K562 (cell line): ENCODE results near the gene RPL27. TPM values are rescaled to one million over a fixed set of nuclear protein-coding genes. Genes with fewer than 3 reads are reported as not detected.

Experiments used
- ADNP ChIP-seq: fragments of 200-800 bp; sonication (Bioruptor generic); IDR thresholded peaks from 2 replicates; pipeline ENCODE4 v1.6.1; 2016; ENCODE audit warnings: missing genetic modification characterization, missing compliant biosample characterization
- ELF2 ChIP-seq: fragments of 250-450 bp; sonication (Bioruptor Pico); IDR thresholded peaks from 2 replicates; pipeline ENCODE4 v1.5.0; 2021; ENCODE audit warnings: mild to moderate bottlenecking
- FOSL1 ChIP-seq: fragments of 200-800 bp; sonication (Bioruptor generic); conservative IDR thresholded peaks from 2 replicates; pipeline ENCODE4 v1.6.1; 2016; ENCODE audit warnings: missing genetic modification characterization, missing compliant biosample characterization
- IFI16 ChIP-seq: fragments of 250-450 bp; sonication (Bioruptor Pico); IDR thresholded peaks from 2 replicates; pipeline ENCODE4 v2.1.2; 2022; ENCODE audit warnings: mild to moderate bottlenecking, inconsistent platforms
- NCOR1 ChIP-seq: fragments of 450-650 bp; IDR thresholded peaks from 2 replicates; pipeline ENCODE4 v1.6.1; 2016; ENCODE audit warnings: mild to moderate bottlenecking, moderate library complexity
- PHF8 ChIP-seq: fragments of 200-600 bp; sonication (generic); IDR thresholded peaks from 2 replicates; pipeline ENCODE4 v1.6.1; 2012; ENCODE audit warnings: mixed run types, mild to moderate bottlenecking, inconsistent platforms, low read length, moderate library complexity, borderline replicate concordance
- POLR2AphosphoS5 ChIP-seq: IDR thresholded peaks from 2 replicates; pipeline ENCODE4 v1.6.1; 2011; ENCODE audit warnings: mild to moderate bottlenecking, low read depth, low read length, moderate library complexity; ENCODE audit not compliant: control insufficient read depth, insufficient read depth
- RBM17 ChIP-seq: fragments of 200-400 bp; formaldehyde crosslinking; IDR thresholded peaks from 2 replicates; pipeline ENCODE4 v1.6.1; 2017; ENCODE audit warnings: low read depth, mild to moderate bottlenecking, low read length, borderline replicate concordance
- REST ChIP-seq, 2 experiments: fragments of 450-650 bp; formaldehyde crosslinking in 1 of 2; IDR thresholded peaks; 2 replicates each; pipeline versions ENCODE4 v1.4.0 to v1.6.1; 2014 to 2020; ENCODE audit warnings: mild to moderate bottlenecking in 2 of 2, borderline replicate concordance in 1 of 2, low read depth in 1 of 2
- SAP30 ChIP-seq: fragments of 200-600 bp; sonication (generic); IDR thresholded peaks from 2 replicates; pipeline ENCODE4 v1.6.1; 2012; ENCODE audit warnings: borderline replicate concordance, low read depth, mild to moderate bottlenecking, moderate library complexity, low read length, control low read depth, inconsistent platforms; ENCODE audit not compliant: insufficient read depth, poor library complexity, severe bottlenecking
- SETDB1 ChIP-seq: IDR thresholded peaks from one replicate; pipeline ENCODE4 v1.6.1; 2012; ENCODE audit warnings: low read length, control low read depth, inconsistent platforms
- SMARCA5 ChIP-seq: fragments of 450-650 bp; IDR thresholded peaks from 2 replicates; pipeline ENCODE4 v1.6.1; 2016
- TBP ChIP-seq: optimal IDR thresholded peaks from 2 replicates; pipeline ENCODE3; 2011; ENCODE audit warnings: low read depth, low read length, improper control_type of control experiment
- ZNF398 ChIP-seq: fragments of 250-450 bp; sonication (Bioruptor Pico); IDR thresholded peaks from 2 replicates; pipeline ENCODE4 v1.8.0; 2021; ENCODE audit warnings: moderate library complexity, mild to moderate bottlenecking, inconsistent platforms
- polyA plus RNA-seq, 8 experiments: library from polyadenylated mRNA; depleted of rRNA in 4 of 8; stranded (reverse) in 5 of 8; unstranded in 3 of 8; fragments of >200 nt; fragmentation: Nextera tagmentation in 2 of 8; fragmentation: Illumina TruSeq in 1 of 8; extraction: Ambion mirVana in 2 of 8; extraction: Trizol in 1 of 8; gene quantifications; 2 replicates each; pipeline versions ENCODE4 v1.2.1 to v1.2.3, GENCODE V29; 2011 to 2014; ENCODE audit warnings: inconsistent platforms in 1 of 8, missing spikeins in 1 of 8
- total RNA-seq, 7 experiments: library from RNA; depleted of rRNA in 6 of 7; stranded (reverse); fragments of >200 nt in 6 of 7; fragmentation: Illumina TruSeq in 2 of 7; extraction: Trizol in 2 of 7; gene quantifications; 2 replicates each; pipeline versions ENCODE4 v1.2.1 to v1.2.3, GENCODE V29; 2011 to 2021; ENCODE audit warnings: low replicate concordance in 1 of 7

RPL27 gene
- total and polyA plus RNA-seq, 9 of the 15 experiments (the other 6 are each of a cell fraction or from before 2014, with no cell fraction given) = 1,539 to 6,155 (median 3,710) TPM

- TF ChIP-seq ADNP (tag) (no peak), IFI16 (no peak), REST (IDR thresholded peaks at IDR 0.05; ENCODE audit: borderline replicate concordance) (peak; percentile 89), REST (CRISPR knock-in tag; IDR thresholded peaks at IDR 0.05; ENCODE audit: low read depth) (no peak), SETDB1 (no peak), ZNF398 (CRISPR knock-in tag) (no peak), RBM17 (no peak), FOSL1 (tag) (no peak), ELF2 (CRISPR knock-in tag) (no peak), NCOR1 (no peak), SAP30 (peak; percentile 86), POLR2AphosphoS5 (peak; percentile 77), SMARCA5 (peak; percentile 19), TBP (peak; percentile 88), PHF8 (peak; percentile 72; the same call in 1 of the 2 replicates)
Observed at GRCh38 chr17:43024407-43025289, 26.4 kb downstream of the RPL27 start, which contains the start of gene RND2 (continued).
